ENCODE data around the gene CAMTA1. TPM values are rescaled to one million over a fixed set of nuclear protein-coding genes. Genes with fewer than 3 reads are reported as not detected.

The CAMTA1 gene
- total RNA-seq, 1 experiment from 2014 or later: 69.5 TPM

DNA sequence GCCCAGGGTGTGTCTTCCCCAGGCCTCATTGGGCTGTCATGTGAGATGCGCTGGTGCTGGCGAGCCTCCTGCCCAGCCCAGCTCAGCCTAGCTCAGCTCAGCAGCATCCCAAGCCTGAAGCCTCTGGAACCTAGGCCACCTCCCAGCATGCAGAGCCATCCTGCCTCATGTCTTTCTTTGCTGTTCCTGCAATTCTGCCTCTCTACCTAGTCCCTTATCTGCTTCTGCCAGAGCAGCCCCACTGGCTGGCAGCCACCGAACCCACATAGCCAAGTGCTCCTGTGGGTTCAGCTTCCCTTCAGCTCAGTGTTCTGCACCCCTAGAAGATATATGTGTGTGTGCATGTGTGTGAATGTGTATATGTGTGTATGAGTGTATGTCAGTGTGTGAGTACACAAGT, 694.3 kb downstream of the CAMTA1 start:
- H3K4me3 ChIP-seq (replicated peaks in 1 of 2; ENCODE audit: low read depth in 1 of 2, low read length in 2 of 2): no peak overlapping the region
- RAD21 ChIA-PET (ENCODE audit: low non-redundant PET in 1 of 2, low total read pairs in 2 of 2, uncharacterized antibody in 2 of 2, unreplicated experiment in 2 of 2): no interaction called here
- no peak for DNase-seq (ENCODE audit: low read depth, low spot score)
- intact Hi-C loops (cut with micrococcal nuclease): loop anchor here (10.0 kb wide), 1 partner anchor 255 kb away; no protein-coding TSS in a partner anchor
- no peaks in the 10 kb centered on the region for H3K4me1 ChIP-seq (ENCODE audit: control insufficient read depth in 1 of 2, insufficient read depth in 2 of 2, low read length in 2 of 2)
- no peak overlapping the region for H3K9ac ChIP-seq (ENCODE audit: low read length)
- H3K79me2 ChIP-seq (ENCODE audit: insufficient read depth, low read length): no peaks in the 10 kb centered on the region
- POLR2A ChIA-PET: interaction anchor here (1.2 kb wide), 1 partner anchor 9 kb away, joined by 3 read pairs; no protein-coding TSS in a partner anchor
- no peak for ATAC-seq
- H2AFZ ChIP-seq (ENCODE audit: low read depth, low read length, poor library complexity, severe bottlenecking): no peak overlapping the region
- H3K36me3 ChIP-seq (ENCODE audit: control insufficient read depth in 1 of 2, insufficient read depth in 2 of 2, low read length in 2 of 2): no peaks in the 10 kb centered on the region
- H3K27me3 ChIP-seq (ENCODE audit: insufficient read depth, low read length): peaks cover 24% of the 10 kb centered on the region
- BruUV-seq (replicated peaks): no TSS peak
- TF ChIP-seq YY1 (IDR thresholded peaks at IDR 0.05; ENCODE audit: extremely low read depth, insufficient replicate concordance, low read depth, low read length): no peak
- no peak for TF ChIP-seq SRF (IDR thresholded peaks at IDR 0.05; ENCODE audit: low read depth)
- TF ChIP-seq CEBPB (IDR thresholded peaks at IDR 0.05; ENCODE audit: low read depth): no peak
- TF ChIP-seq, protein P1, sequence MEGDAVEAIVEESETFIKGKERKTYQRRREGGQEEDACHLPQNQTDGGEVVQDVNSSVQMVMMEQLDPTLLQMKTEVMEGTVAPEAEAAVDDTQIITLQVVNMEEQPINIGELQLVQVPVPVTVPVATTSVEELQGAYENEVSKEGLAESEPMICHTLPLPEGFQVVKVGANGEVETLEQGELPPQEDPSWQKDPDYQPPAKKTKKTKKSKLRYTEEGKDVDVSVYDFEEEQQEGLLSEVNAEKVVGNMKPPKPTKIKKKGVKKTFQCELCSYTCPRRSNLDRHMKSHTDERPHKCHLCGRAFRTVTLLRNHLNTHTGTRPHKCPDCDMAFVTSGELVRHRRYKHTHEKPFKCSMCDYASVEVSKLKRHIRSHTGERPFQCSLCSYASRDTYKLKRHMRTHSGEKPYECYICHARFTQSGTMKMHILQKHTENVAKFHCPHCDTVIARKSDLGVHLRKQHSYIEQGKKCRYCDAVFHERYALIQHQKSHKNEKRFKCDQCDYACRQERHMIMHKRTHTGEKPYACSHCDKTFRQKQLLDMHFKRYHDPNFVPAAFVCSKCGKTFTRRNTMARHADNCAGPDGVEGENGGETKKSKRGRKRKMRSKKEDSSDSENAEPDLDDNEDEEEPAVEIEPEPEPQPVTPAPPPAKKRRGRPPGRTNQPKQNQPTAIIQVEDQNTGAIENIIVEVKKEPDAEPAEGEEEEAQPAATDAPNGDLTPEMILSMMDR (IDR thresholded peaks at IDR 0.05 in 2 of 3, conservative IDR thresholded peaks at IDR 0.05 in 1 of 3; ENCODE audit: borderline replicate concordance in 1 of 3, insufficient read depth in 1 of 3, low read depth in 2 of 3, low read length in 2 of 3): no peak
- TF ChIP-seq POLR2A (IDR thresholded peaks at IDR 0.05; ENCODE audit: borderline replicate concordance, extremely low read depth, insufficient read depth, insufficient read length): no peak
- no peak for TF ChIP-seq SP1 (IDR thresholded peaks at IDR 0.05; ENCODE audit: low read depth)
- TF ChIP-seq EGR1 (IDR thresholded peaks at IDR 0.05; ENCODE audit: low read depth): no peak
- no peak for TF ChIP-seq ELF1 (IDR thresholded peaks at IDR 0.05; ENCODE audit: borderline replicate concordance, low read depth)
- no peak for TF ChIP-seq POLR2AphosphoS5 (IDR thresholded peaks at IDR 0.05; ENCODE audit: low read depth, low read length)
- no peak for TF ChIP-seq SIN3A (IDR thresholded peaks at IDR 0.05; ENCODE audit: low read depth)
- no peak for TF ChIP-seq EZH2phosphoT487 (IDR thresholded peaks at IDR 0.05; ENCODE audit: borderline replicate concordance)
- no peak for TF ChIP-seq ZFX (IDR thresholded peaks at IDR 0.05)
- TF ChIP-seq ZNF274 (IDR thresholded peaks at IDR 0.05; ENCODE audit: low read depth, low read length): no peak
- TF ChIP-seq, protein P2, sequence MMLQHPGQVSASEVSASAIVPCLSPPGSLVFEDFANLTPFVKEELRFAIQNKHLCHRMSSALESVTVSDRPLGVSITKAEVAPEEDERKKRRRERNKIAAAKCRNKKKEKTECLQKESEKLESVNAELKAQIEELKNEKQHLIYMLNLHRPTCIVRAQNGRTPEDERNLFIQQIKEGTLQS (IDR thresholded peaks at IDR 0.05): no peak
- CTCF ChIA-PET: no interaction called here
- H3K9me3 ChIP-seq (ENCODE audit: control insufficient read depth in 1 of 2, insufficient read depth in 1 of 2, low read depth in 1 of 2, low read length in 2 of 2): no peaks in the 10 kb centered on the region
- H3K27ac ChIP-seq (ENCODE audit: low read depth, low read length): no peak overlapping the region
- no peaks in the 10 kb centered on the region for H4K20me1 ChIP-seq (ENCODE audit: insufficient read depth)
- H3K4me2 ChIP-seq (ENCODE audit: low read length): no peak overlapping the region
- no peaks in the 10 kb centered on the region for H3K9me2 ChIP-seq (ENCODE audit: insufficient read depth)

Measured in HCT116 (cell line).